A673 (cell line): ENCODE measurements around the gene CCDC54. TPM values are rescaled to one million over a fixed set of nuclear protein-coding genes. Genes with fewer than 3 reads are reported as not detected.

Experiments
- BruUV-seq: library from RNA; stranded (reverse); fragments of 400-500 nt; replicated peaks from 2 replicates; lab custom pipeline; 2021; lab: Mats Ljungman, UMichigan
- CTCF ChIA-PET: fragments of 300-600 bp; sonication (Branson Sonifier 250); formaldehyde crosslinking; loops from one replicate; lab custom pipeline; 2022; ENCODE audit warnings: antibody characterized with exemption; lab: Charles Lee
- POLR2A ChIA-PET: fragments of 300-600 bp; sonication (Branson Sonifier 250); formaldehyde crosslinking; loops from one replicate; lab custom pipeline; 2022; ENCODE audit warnings: antibody characterized with exemption; ENCODE audit not compliant: low non-redundant PET; lab: Charles Lee
- DNase-seq: peaks from one replicate; pipeline ENCODE4 v3.0.0-alpha.2; 2015; ENCODE audit warnings: low spot score
- H3K27ac ChIP-seq: fragments of 200-600 bp; sonication (generic); 2 replicates; pipeline ENCODE4 v1.5.1; 2016; ENCODE audit warnings: mixed run types, low read depth, mild to moderate bottlenecking, mixed read lengths, antibody characterized with exemption, low read length; ENCODE audit not compliant: poor library complexity, severe bottlenecking
- H3K27me3 ChIP-seq: fragments of 200-600 bp; sonication (generic); replicated peaks from 2 replicates; pipeline ENCODE4 v1.6.1; 2017; ENCODE audit warnings: mixed run types, low read depth, mild to moderate bottlenecking, mixed read lengths, antibody characterized with exemption, low read length; ENCODE audit not compliant: insufficient read depth, poor library complexity
- H3K36me3 ChIP-seq: fragments of 200-600 bp; sonication (generic); 2 replicates; pipeline ENCODE4 v1.6.1; 2016; ENCODE audit warnings: mixed run types, mild to moderate bottlenecking, mixed read lengths, antibody characterized with exemption, low read length; ENCODE audit not compliant: insufficient read depth, poor library complexity, severe bottlenecking
- H3K4me1 ChIP-seq: fragments of 200-600 bp; sonication (generic); 2 replicates; pipeline ENCODE4 v1.6.1; 2017; ENCODE audit warnings: mixed run types, mild to moderate bottlenecking, mixed read lengths, antibody characterized with exemption, low read length; ENCODE audit not compliant: insufficient read depth, poor library complexity, severe bottlenecking
- H3K4me3 ChIP-seq: fragments of 200-600 bp; sonication (generic); 2 replicates; pipeline ENCODE4 v1.5.1; 2016; ENCODE audit warnings: low read depth, mixed run types, mild to moderate bottlenecking, mixed read lengths, low read length; ENCODE audit not compliant: poor library complexity, severe bottlenecking
- H3K9me3 ChIP-seq: fragments of 200-600 bp; sonication (generic); 2 replicates; pipeline ENCODE4 v1.6.1; 2016; ENCODE audit warnings: mixed run types, low read depth, mild to moderate bottlenecking, mixed read lengths, antibody characterized with exemption, low read length; ENCODE audit not compliant: poor library complexity, severe bottlenecking
- CTCF ChIP-seq: fragments of 300-800, 200-600 bp; sonication (generic); conservative IDR thresholded peaks from 2 replicates; pipeline ENCODE4 v1.5.1; 2017; ENCODE audit warnings: low read depth, mild to moderate bottlenecking, antibody characterized with exemption, low read length, moderate library complexity, mixed read lengths
- EZH2 ChIP-seq: fragments of 200-600 bp; sonication (generic); IDR thresholded peaks from 2 replicates; pipeline ENCODE4 v1.6.1; 2017; ENCODE audit warnings: borderline replicate concordance, low read depth, mild to moderate bottlenecking, mixed read lengths, antibody characterized with exemption, low read length; ENCODE audit not compliant: poor library complexity, severe bottlenecking
- intact Hi-C: fragments of 100-400 bp; cut with micrococcal nuclease; formaldehyde crosslinking; loops from one replicate; pipeline ENCODE4 v1.10.0; 2022; ENCODE audit not compliant: unreplicated experiment
- total RNA-seq: library from RNA; stranded (reverse); gene quantifications from 2 replicates; pipeline ENCODE4 v1.2.3, GENCODE V29; 2021

CCDC54 gene
- total RNA-seq, 1 experiment from 2014 or later: not detected

- H3K27ac ChIP-seq: no peak overlapping the region
- BruUV-seq: no TSS peak
- no peaks in the 10 kb centered on the region for H3K9me3 ChIP-seq
- no peak for DNase-seq
- no peaks in the 10 kb centered on the region for H3K27me3 ChIP-seq
- TF ChIP-seq CTCF (no peak), EZH2 (no peak)
- ChIA-PET CTCF (no interaction called here), POLR2A (no interaction called here)
- no peak overlapping the region for H3K4me3 ChIP-seq
- no peaks in the 10 kb centered on the region for H3K36me3 ChIP-seq
- H3K4me1 ChIP-seq: no peaks in the 10 kb centered on the region
- intact Hi-C loops: no loop called here
Measured at GRCh38 chr3:107368654-107369398, 8.4 kb upstream of the CCDC54 start.

- no TSS peak for BruUV-seq
- Histone ChIP-seq H3K27ac (no peak overlapping the region), H3K27me3 (no peaks in the 10 kb centered on the region), H3K4me1 (no peaks in the 10 kb centered on the region), H3K36me3 (no peaks in the 10 kb centered on the region), H3K9me3 (no peaks in the 10 kb centered on the region), H3K4me3 (no peak overlapping the region)
- intact Hi-C loops: no loop called here
- no peak for DNase-seq
- TF ChIP-seq EZH2 (no peak), CTCF (no peak)
- POLR2A ChIA-PET: no interaction called here
- CTCF ChIA-PET: no interaction called here
Measured at GRCh38 chr3:107369791-107370190, 7.4 kb upstream of the CCDC54 start.

GRCh38 chr3:107370907-107371306 lies 6.3 kb upstream of the CCDC54 start:
- DNase-seq: no peak
- Histone ChIP-seq H3K4me1 (no peaks in the 10 kb centered on the region), H3K4me3 (no peak overlapping the region), H3K27me3 (no peaks in the 10 kb centered on the region), H3K36me3 (no peaks in the 10 kb centered on the region), H3K27ac (no peak overlapping the region), H3K9me3 (no peaks in the 10 kb centered on the region)
- TF ChIP-seq EZH2 (no peak), CTCF (no peak)
- BruUV-seq: no TSS peak
- CTCF ChIA-PET: no interaction called here
- POLR2A ChIA-PET: no interaction called here
- intact Hi-C loops: no loop called here
